ENCODE data around the gene LHFPL3.

DNA sequence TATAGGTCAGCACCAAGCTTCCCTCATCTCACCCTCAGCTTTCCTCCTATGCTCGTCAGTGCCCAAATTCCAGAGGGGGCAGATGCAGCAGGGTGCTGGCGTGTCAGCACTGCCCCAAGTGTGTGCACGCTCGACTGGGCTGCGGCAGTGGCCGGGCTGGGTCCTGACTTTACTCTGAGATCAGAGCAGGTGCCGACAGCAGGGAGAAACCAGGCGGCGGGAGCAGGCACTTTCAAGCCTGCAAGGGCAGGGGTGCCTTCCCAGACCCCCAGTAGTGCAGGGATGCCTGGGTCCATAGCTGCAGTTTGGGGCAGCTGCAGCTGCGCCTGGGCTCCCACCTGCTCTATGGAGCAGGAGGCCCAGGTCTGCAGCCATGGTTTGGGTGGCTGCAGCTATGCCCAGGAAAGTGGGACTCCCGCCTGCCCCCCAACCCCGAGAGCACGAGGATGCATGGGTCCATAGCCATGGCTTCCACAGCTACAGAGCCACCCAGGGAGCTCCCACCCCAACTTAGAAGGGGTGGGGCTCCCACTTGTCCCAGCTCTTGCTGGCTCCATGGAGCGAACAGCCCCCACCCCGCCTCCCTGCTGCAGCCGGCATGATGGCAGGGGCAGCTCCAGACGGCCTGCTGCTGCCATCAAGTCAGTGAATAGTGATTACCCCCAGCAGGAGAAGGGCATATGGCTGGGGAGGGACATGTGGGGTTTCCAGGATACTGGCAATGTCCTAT is 486.4 kb downstream of the LHFPL3 start:
- TF ChIP-seq CTCF (IDR thresholded peaks at IDR 0.05; ENCODE audit: low read length) (no peak), EZH2 (IDR thresholded peaks at IDR 0.05; ENCODE audit: borderline replicate concordance, low read length) (no peak)

Data from OCI-LY1 (cell line).